ENCODE results near the gene SIRT7.

SIRT7 gene

GRCh38 chr17:81927653-81928543, 9.9 kb upstream of the SIRT7 start, which contains the start of gene MAFG:
Gene MAFG, minus strand, starts transcription at chr17:81927735. Its CDS starts 4,550 bp downstream, at chr17:81923185.
- peaks cover 3% of the 10 kb centered on the region in 2 donors for H3K36me3 ChIP-seq (replicated peaks in 1 of 2; ENCODE audit: control insufficient read depth in 2 of 2, insufficient read depth in 2 of 2, low read length in 2 of 2)
- H2AFZ ChIP-seq (ENCODE audit: low read length), result peak within 1 kb of the TSS; percentile 99
- H2AK5ac ChIP-seq (ENCODE audit: low read depth, low read length), result peak within 1 kb of the TSS; percentile 97
- no peak within 1 kb of the TSS for H4K91ac ChIP-seq (ENCODE audit: low read depth, low read length, poor library complexity)
- H3K27ac ChIP-seq (replicated peaks; ENCODE audit: low read length), result peak within 1 kb of the TSS; percentile 61
- peaks cover 0 to 10% (median 0%) of the 10 kb centered on the region in 3 experiments for H3K27me3 ChIP-seq (ENCODE audit: control insufficient read depth in 3 of 3, insufficient read depth in 3 of 3, low read depth in 1 of 3, low read length in 3 of 3)
- peak within 1 kb of the TSS; percentile 97 for H3K18ac ChIP-seq (ENCODE audit: low read length)
- peak within 1 kb of the TSS; percentile 89 for H2BK15ac ChIP-seq (ENCODE audit: low read length)
- H3K4ac ChIP-seq (ENCODE audit: low read length), result peak within 1 kb of the TSS; percentile 93
- H2BK5ac ChIP-seq (ENCODE audit: low read length), result peak within 1 kb of the TSS; percentile 90
- peaks cover 0 to under 1% of the 10 kb centered on the region in 2 donors for H3K9me3 ChIP-seq (replicated peaks in 1 of 2; ENCODE audit: control insufficient read depth in 2 of 2, insufficient read depth in 1 of 2, low read depth in 1 of 2, low read length in 2 of 2)
- H3K79me1 ChIP-seq (ENCODE audit: low read depth, low read length), result peaks cover 39% of the 10 kb centered on the region
- no CpG with 5 or more reads among the region's 98 CpGs for WGBS, 2 donors (ENCODE audit: extremely low coverage in 2 of 2, insufficient read length in 2 of 2, insufficient replicate concordance in 1 of 2)
- peak within 1 kb of the TSS; percentile 97 for H2BK12ac ChIP-seq (ENCODE audit: low read length)
- peak within 1 kb of the TSS; percentile 97 for H3K9ac ChIP-seq (ENCODE audit: low read depth, low read length, poor library complexity)
- H3K23ac ChIP-seq (ENCODE audit: low read depth, low read length, poor library complexity), result peak within 1 kb of the TSS; percentile 98
- H3K4me3 ChIP-seq (ENCODE audit: low read length in 2 of 2), result peak within 1 kb of the TSS; percentile 74 to 95
- peak; percentile 98 for DNase-seq (ENCODE audit: low spot score)
- peak within 1 kb of the TSS; percentile 72 for H2BK120ac ChIP-seq (ENCODE audit: low read depth, low read length)
- H4K8ac ChIP-seq (ENCODE audit: low read depth, low read length), result peak within 1 kb of the TSS; percentile 43
- peaks cover 22 to 33% of the 10 kb centered on the region in 2 donors for H3K4me1 ChIP-seq (ENCODE audit: control insufficient read depth in 2 of 2, insufficient read depth in 1 of 2, low read depth in 1 of 2, low read length in 2 of 2)
- peak within 1 kb of the TSS; percentile 97 for H3K14ac ChIP-seq (ENCODE audit: low read length)
- peak within 1 kb of the TSS; percentile 93 for H3K4me2 ChIP-seq (ENCODE audit: insufficient read depth, low read length, poor library complexity, severe bottlenecking)

GRCh38 chr17:81927152-81927652, 9.2 kb upstream of the SIRT7 start:
- H3K79me1 ChIP-seq (ENCODE audit: low read depth, low read length), result peaks cover 46% of the 10 kb centered on the region
- H3K18ac ChIP-seq (ENCODE audit: low read length), result peak overlapping the region; percentile 38
- peaks cover 22 to 35% of the 10 kb centered on the region in 2 donors for H3K4me1 ChIP-seq (ENCODE audit: control insufficient read depth in 2 of 2, insufficient read depth in 1 of 2, low read depth in 1 of 2, low read length in 2 of 2)
- H3K27me3 ChIP-seq (ENCODE audit: control insufficient read depth in 3 of 3, insufficient read depth in 3 of 3, low read depth in 1 of 3, low read length in 3 of 3), result peaks cover 0 to 10% (median 0%) of the 10 kb centered on the region in 3 experiments
- no peak overlapping the region for H4K8ac ChIP-seq (ENCODE audit: low read depth, low read length)
- H3K27ac ChIP-seq (replicated peaks; ENCODE audit: low read length), result no peak overlapping the region
- H2AFZ ChIP-seq (ENCODE audit: low read length), result peak overlapping the region; percentile 99
- peak overlapping the region; percentile 60 for H3K9ac ChIP-seq (ENCODE audit: low read depth, low read length, poor library complexity)
- H3K9me3 ChIP-seq (replicated peaks in 1 of 2; ENCODE audit: control insufficient read depth in 2 of 2, insufficient read depth in 1 of 2, low read depth in 1 of 2, low read length in 2 of 2), result peaks cover 0 to 3% of the 10 kb centered on the region in 2 donors
- peak overlapping the region; percentile 46 for H2AK5ac ChIP-seq (ENCODE audit: low read depth, low read length)
- no peak overlapping the region for H3K4ac ChIP-seq (ENCODE audit: low read length)
- no peak overlapping the region for H2BK12ac ChIP-seq (ENCODE audit: low read length)
- H3K36me3 ChIP-seq (replicated peaks in 1 of 2; ENCODE audit: control insufficient read depth in 2 of 2, insufficient read depth in 2 of 2, low read length in 2 of 2), result peaks cover 7 to 8% of the 10 kb centered on the region in 2 donors
- no peak overlapping the region for H2BK120ac ChIP-seq (ENCODE audit: low read depth, low read length)
- no peak for DNase-seq (ENCODE audit: low spot score)
- no peak overlapping the region for H2BK15ac ChIP-seq (ENCODE audit: low read length)
- WGBS, 2 donors (ENCODE audit: extremely low coverage in 2 of 2, insufficient read length in 2 of 2, insufficient replicate concordance in 1 of 2), result no CpG with 5 or more reads among the region's 78 CpGs
- H3K14ac ChIP-seq (ENCODE audit: low read length), result no peak overlapping the region
- no peak overlapping the region for H4K91ac ChIP-seq (ENCODE audit: low read depth, low read length, poor library complexity)
- peak overlapping the region; percentile 74 to 95 for H3K4me3 ChIP-seq (ENCODE audit: low read length in 2 of 2)
- no peak overlapping the region for H2BK5ac ChIP-seq (ENCODE audit: low read length)
- peak overlapping the region; percentile 86 for H3K4me2 ChIP-seq (ENCODE audit: insufficient read depth, low read length, poor library complexity, severe bottlenecking)
- peak overlapping the region; percentile 73 for H3K23ac ChIP-seq (ENCODE audit: low read depth, low read length, poor library complexity)

- H3K14ac ChIP-seq (ENCODE audit: low read length), result no peak overlapping the region
- H2BK15ac ChIP-seq (ENCODE audit: low read length), result peak overlapping the region; percentile 2
- DNase-seq (ENCODE audit: low spot score), result no peak
- no peak overlapping the region for H2BK120ac ChIP-seq (ENCODE audit: low read depth, low read length)
- peaks cover 22 to 35% of the 10 kb centered on the region in 2 donors for H3K4me1 ChIP-seq (ENCODE audit: control insufficient read depth in 2 of 2, insufficient read depth in 1 of 2, low read depth in 1 of 2, low read length in 2 of 2)
- no peak overlapping the region for H2BK12ac ChIP-seq (ENCODE audit: low read length)
- no CpG with 5 or more reads among the region's 46 CpGs for WGBS, 2 donors (ENCODE audit: extremely low coverage in 2 of 2, insufficient read length in 2 of 2, insufficient replicate concordance in 1 of 2)
- H3K27ac ChIP-seq (replicated peaks; ENCODE audit: low read length), result peak overlapping the region; percentile 61
- peaks cover 48% of the 10 kb centered on the region for H3K79me1 ChIP-seq (ENCODE audit: low read depth, low read length)
- peaks cover 0 to 3% of the 10 kb centered on the region in 2 donors for H3K9me3 ChIP-seq (replicated peaks in 1 of 2; ENCODE audit: control insufficient read depth in 2 of 2, insufficient read depth in 1 of 2, low read depth in 1 of 2, low read length in 2 of 2)
- H4K8ac ChIP-seq (ENCODE audit: low read depth, low read length), result no peak overlapping the region
- H4K91ac ChIP-seq (ENCODE audit: low read depth, low read length, poor library complexity), result no peak overlapping the region
- peak overlapping the region; percentile 56 for H2AFZ ChIP-seq (ENCODE audit: low read length)
- H3K23ac ChIP-seq (ENCODE audit: low read depth, low read length, poor library complexity), result peak overlapping the region; percentile 73
- peak overlapping the region; percentile 74 to 95 for H3K4me3 ChIP-seq (ENCODE audit: low read length in 2 of 2)
- peak overlapping the region; percentile 27 for H3K18ac ChIP-seq (ENCODE audit: low read length)
- H3K4ac ChIP-seq (ENCODE audit: low read length), result no peak overlapping the region
- H2AK5ac ChIP-seq (ENCODE audit: low read depth, low read length), result peak overlapping the region; percentile 46
- peak overlapping the region; percentile 86 for H3K4me2 ChIP-seq (ENCODE audit: insufficient read depth, low read length, poor library complexity, severe bottlenecking)
- H3K9ac ChIP-seq (ENCODE audit: low read depth, low read length, poor library complexity), result peak overlapping the region; percentile 81
- H2BK5ac ChIP-seq (ENCODE audit: low read length), result peak overlapping the region; percentile 66
- H3K36me3 ChIP-seq (replicated peaks in 1 of 2; ENCODE audit: control insufficient read depth in 2 of 2, insufficient read depth in 2 of 2, low read length in 2 of 2), result peaks cover 11 to 14% of the 10 kb centered on the region in 2 donors
- peaks cover 0 to 10% (median 0%) of the 10 kb centered on the region in 3 experiments for H3K27me3 ChIP-seq (ENCODE audit: control insufficient read depth in 3 of 3, insufficient read depth in 3 of 3, low read depth in 1 of 3, low read length in 3 of 3)
Observed at GRCh38 chr17:81926451-81927151, 8.6 kb upstream of the SIRT7 start.
